H1 (cell line): Measurements from ENCODE around the gene PRDM2.

ENCODE experiments used
- POLR2A ChIP-seq, 2 experiments: IDR thresholded peaks; 1 replicate in 1 of 2; 2 replicates in 1 of 2; pipeline ENCODE4 v1.6.1; 2011; ENCODE audit warnings: low read depth in 2 of 2, low read length in 2 of 2, mild to moderate bottlenecking in 2 of 2; ENCODE audit errors: control extremely low read depth in 1 of 2
- POLR2AphosphoS5 ChIP-seq: IDR thresholded peaks from 2 replicates; pipeline ENCODE4 v1.6.1; 2011; ENCODE audit warnings: low read depth, low read length
- SIN3A ChIP-seq, 2 experiments: IDR thresholded peaks in 1 of 2; conservative IDR thresholded peaks in 1 of 2; 2 replicates each; pipeline ENCODE4 v1.6.1; 2011 to 2012; ENCODE audit warnings: low read length in 2 of 2, improper control_type of control experiment in 1 of 2, low read depth in 1 of 2, mild to moderate bottlenecking in 1 of 2

GRCh38 chr1:13769830-13770229 is 69.8 kb downstream of the PRDM2 start:
- TF ChIP-seq POLR2A (IDR thresholded peaks at IDR 0.05; ENCODE audit: control extremely low read depth in 1 of 2, low read depth in 2 of 2, low read length in 2 of 2), result no peak
- no peak for TF ChIP-seq SIN3A (conservative IDR thresholded peaks at IDR 0.05 in 1 of 2, IDR thresholded peaks at IDR 0.05 in 1 of 2; ENCODE audit: low read depth in 1 of 2, low read length in 2 of 2)
- no peak for TF ChIP-seq POLR2AphosphoS5
